H54 (cell line): ENCODE results near the gene TAF11L2.
"Not testable (repeated sequence)": the region's sequence is repeated elsewhere in the genome, so short reads cannot be mapped to it uniquely, and the experiment has no call there.

Source experiments
- DNase-seq: peaks from one replicate; pipeline ENCODE4 v3.0.0; 2011; ENCODE audit warnings: low spot score, mixed read lengths; ENCODE audit not compliant: insufficient read length
- FAIRE-seq: peaks from 3 replicates; lab custom pipeline; 2011; peaks lifted over from hg19 to GRCh38; lab: Jason Lieb, UNC
- POLR2A ChIP-seq: IDR thresholded peaks from 2 replicates; pipeline ENCODE4 v1.6.1; 2011; ENCODE audit warnings: low read depth, mild to moderate bottlenecking, low read length

Gene TAF11L2

GRCh38 chr5:17497931-17498330, at the start of gene TAF11L2:
TAF11L2 (plus strand) TSS chr5:17498231.
- DNase-seq, FAIRE-seq: not testable (repeated sequence)

- no peak for TF ChIP-seq POLR2A
- no peak for DNase-seq
- no peak for FAIRE-seq
Measured at GRCh38 chr5:17448877-17449276, 49.2 kb upstream of the TAF11L2 start.

- TF ChIP-seq POLR2A, result no peak
- DNase-seq, result no peak
- no peak for FAIRE-seq
Measured at GRCh38 chr5:17452936-17453335, 45.1 kb upstream of the TAF11L2 start.

GRCh38 chr5:17455942-17456341, 42.1 kb upstream of the TAF11L2 start:
- no peak for DNase-seq
- no peak for TF ChIP-seq POLR2A
- no peak for FAIRE-seq

- no peak for TF ChIP-seq POLR2A
- no peak for DNase-seq
- FAIRE-seq, result no peak
Measured at GRCh38 chr5:17461793-17462192, 36.2 kb upstream of the TAF11L2 start.

GRCh38 chr5:17463653-17464052, 34.4 kb upstream of the TAF11L2 start:
- DNase-seq, result no peak
- TF ChIP-seq POLR2A, result no peak
- FAIRE-seq, result no peak

GRCh38 chr5:17470064-17470463, 28.0 kb upstream of the TAF11L2 start:
- no peak for TF ChIP-seq POLR2A
- no peak for DNase-seq
- no peak for FAIRE-seq

- FAIRE-seq, DNase-seq: not testable (repeated sequence)
Measured at GRCh38 chr5:17475064-17475463, 23.0 kb upstream of the TAF11L2 start.

GRCh38 chr5:17477043-17477442, 21.0 kb upstream of the TAF11L2 start:
- DNase-seq, result no peak
- FAIRE-seq, result no peak
- TF ChIP-seq POLR2A, result no peak

- DNase-seq (no peak), FAIRE-seq (no peak)
- no peak for TF ChIP-seq POLR2A
Measured at GRCh38 chr5:17477573-17478265, 20.3 kb upstream of the TAF11L2 start.

- TF ChIP-seq POLR2A, result no peak
- DNase-seq, result no peak
- no peak for FAIRE-seq
Measured at GRCh38 chr5:17481378-17481777, 16.7 kb upstream of the TAF11L2 start.

- no peak for TF ChIP-seq POLR2A
- DNase-seq, result no peak
Measured at GRCh38 chr5:17482790-17483189, 15.2 kb upstream of the TAF11L2 start.

GRCh38 chr5:17486464-17487173, 11.4 kb upstream of the TAF11L2 start:
- DNase-seq, FAIRE-seq: not testable (repeated sequence)

More at GRCh38 chr5:17482790-17483189, 15.2 kb upstream of the TAF11L2 start:
- FAIRE-seq, result no peak

GRCh38 chr5:17487174-17487512, 10.9 kb upstream of the TAF11L2 start:
- FAIRE-seq (no peak), DNase-seq (no peak)
- no peak for TF ChIP-seq POLR2A

- not testable (repeated sequence) for FAIRE-seq, DNase-seq
Measured at GRCh38 chr5:17491257-17491656, 6.8 kb upstream of the TAF11L2 start.
